ENCODE results near the gene VTI1A.

DNA sequence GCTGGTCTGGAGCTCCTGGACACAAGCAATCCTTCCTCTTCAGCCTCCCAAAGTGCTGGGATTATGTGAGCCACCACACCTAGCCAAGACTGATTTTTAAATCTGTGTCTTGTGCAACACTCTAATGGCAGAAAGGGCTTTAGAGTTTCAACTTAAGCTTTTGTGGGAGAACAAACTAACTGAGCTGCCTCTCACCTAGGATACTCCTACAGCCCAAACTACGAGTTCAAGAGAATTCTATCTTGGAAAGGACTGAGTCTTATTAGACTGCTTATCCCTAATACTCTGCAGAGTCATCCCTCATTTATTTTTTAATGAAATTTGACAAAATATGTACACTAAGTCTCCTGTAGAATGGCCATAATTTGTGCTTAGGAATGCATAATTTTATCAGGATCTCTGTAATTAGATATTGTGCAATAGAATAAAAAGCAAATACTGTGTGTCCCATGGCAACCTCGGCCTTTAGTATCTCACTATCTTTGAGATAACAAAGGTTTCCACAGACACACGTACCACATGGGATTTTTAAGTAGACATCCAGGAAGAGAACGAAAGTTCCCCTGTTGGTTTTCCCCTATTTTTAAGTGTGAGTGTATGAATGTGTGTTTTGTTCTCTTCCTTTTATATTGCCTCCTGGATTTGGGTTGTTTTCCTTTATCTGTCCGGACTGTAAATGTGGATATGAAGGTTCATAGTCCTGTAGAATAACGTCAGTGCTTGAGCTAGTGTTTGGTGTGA is 303.6 kb downstream of the VTI1A start:
- TF ChIP-seq GABPA (IDR thresholded peaks at IDR 0.05; ENCODE audit: low read depth, low read length) (no peak), GABPA (CRISPR knock-in tag; IDR thresholded peaks at IDR 0.05; ENCODE audit: low read depth) (no peak)
- TF ChIP-seq, protein P1, sequence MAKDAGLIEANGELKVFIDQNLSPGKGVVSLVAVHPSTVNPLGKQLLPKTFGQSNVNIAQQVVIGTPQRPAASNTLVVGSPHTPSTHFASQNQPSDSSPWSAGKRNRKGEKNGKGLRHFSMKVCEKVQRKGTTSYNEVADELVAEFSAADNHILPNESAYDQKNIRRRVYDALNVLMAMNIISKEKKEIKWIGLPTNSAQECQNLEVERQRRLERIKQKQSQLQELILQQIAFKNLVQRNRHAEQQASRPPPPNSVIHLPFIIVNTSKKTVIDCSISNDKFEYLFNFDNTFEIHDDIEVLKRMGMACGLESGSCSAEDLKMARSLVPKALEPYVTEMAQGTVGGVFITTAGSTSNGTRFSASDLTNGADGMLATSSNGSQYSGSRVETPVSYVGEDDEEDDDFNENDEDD (CRISPR knock-in tag; IDR thresholded peaks at IDR 0.05; ENCODE audit: borderline replicate concordance): no peak

Data from HepG2 (cell line).